Activated T-cell treated with anti-CD3 and anti-CD28 coated beads, Interleukin-2, amount 50 U/mL, for 48 hours (primary cell): Measurements from ENCODE around the gene TNS3.
"Not testable (repeated sequence)": the region's sequence is repeated elsewhere in the genome, so short reads cannot be mapped to it uniquely, and the experiment has no call there.

ENCODE experiments used
- DNase-seq, 2 experiments: peaks; one replicate each; pipeline ENCODE4 v3.0.0-alpha.2; 2020

TNS3 gene

DNA sequence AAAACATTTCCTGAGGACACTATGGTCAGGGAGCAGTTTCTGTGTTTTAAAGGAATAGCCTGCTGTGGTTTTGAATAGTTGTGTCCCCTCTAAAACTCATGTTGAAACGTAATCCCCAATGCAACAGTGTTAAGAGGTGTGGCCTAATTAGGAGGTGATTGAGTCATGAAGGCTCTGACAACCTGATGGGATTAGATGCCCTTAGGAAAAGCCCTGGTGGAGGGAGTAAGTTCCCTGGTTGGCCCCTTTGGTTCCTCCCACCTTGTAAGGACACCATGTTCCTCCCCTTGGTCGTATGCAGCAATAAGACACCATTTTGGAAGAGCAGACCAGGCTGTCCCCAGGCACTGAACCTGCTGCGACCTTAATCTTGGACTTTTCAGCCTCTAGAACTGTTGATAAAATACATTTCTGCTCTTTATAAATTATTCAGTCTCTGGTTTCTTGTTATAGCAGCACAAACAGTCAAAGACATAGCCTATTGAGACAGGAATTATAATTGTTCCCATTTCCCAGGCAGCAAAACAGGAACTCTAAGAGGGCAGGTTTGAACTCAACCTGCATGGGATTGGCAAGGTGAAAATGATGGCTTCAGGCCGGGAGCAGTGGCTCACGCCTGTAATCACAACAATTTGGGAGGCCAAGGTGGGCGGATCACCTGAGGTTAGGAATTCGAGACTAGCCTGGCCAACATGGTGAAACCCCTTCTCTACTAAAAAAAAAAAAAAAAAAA, 20.5 kb upstream of the TNS3 start:
- DNase-seq: no peak

DNA sequence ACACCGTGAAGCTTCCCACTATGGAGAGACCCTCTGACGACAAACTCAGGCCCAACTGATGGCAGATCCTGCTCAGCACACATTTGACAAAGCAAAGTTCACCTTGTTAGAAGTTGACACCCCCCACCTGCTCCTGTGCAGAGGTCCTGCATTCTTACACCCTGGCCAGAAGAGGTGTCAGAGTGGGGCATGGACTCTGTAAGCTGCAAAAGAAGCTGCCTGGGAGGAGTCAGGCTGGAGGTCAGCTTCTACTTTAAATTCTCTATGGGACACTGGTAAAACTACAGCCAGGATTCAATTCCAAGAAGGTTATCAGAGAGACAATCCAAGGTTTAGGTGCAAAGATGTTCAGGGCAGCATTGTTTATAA, 20.0 kb upstream of the TNS3 start:
- no peak for DNase-seq

- no peak for DNase-seq
Observed at GRCh38 chr7:47601119-47601880, 19.4 kb upstream of the TNS3 start.

DNA sequence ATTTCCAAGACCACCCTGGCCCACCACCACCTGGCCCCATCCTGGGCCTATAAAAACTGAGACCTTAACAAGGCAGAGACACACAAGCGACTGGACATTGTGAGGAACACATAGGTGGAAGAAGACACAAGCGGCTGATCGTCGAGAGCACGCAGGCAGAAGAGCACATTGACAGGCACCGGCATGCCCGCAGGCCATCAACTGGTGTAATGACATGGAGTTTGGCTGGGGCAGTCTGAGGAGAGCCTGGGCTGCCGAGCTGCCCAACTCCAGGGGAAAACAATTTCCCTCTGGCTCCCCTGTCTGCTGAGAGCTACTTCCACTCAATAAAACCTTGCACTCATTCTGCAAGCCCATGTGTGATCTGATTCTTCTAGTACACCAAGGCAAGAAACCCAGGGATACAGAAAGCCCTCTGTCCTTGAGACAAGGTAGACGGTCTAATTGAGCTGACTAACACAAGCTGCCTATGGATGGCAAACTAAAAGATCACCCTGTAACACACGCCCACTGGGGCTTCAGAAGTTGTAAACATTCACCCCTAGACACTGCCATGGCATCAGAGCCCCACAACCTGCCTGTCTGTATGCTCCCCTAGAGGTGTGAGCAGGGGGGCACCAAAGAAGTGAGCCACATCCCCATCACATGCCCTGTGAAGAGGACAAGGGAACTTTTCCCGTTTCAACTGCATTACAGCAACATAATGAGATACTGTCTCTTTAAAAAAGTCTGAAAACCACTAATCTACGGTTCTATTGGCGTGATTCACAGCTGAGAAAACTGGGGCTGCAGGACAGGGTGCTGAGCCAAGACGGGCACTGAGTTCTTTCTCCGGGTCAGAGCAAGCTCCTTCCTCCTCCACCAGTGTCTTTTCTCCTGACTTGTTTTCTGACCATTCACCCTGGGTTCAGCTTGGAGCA, 18.5 kb upstream of the TNS3 start:
- no peak for DNase-seq

DNA sequence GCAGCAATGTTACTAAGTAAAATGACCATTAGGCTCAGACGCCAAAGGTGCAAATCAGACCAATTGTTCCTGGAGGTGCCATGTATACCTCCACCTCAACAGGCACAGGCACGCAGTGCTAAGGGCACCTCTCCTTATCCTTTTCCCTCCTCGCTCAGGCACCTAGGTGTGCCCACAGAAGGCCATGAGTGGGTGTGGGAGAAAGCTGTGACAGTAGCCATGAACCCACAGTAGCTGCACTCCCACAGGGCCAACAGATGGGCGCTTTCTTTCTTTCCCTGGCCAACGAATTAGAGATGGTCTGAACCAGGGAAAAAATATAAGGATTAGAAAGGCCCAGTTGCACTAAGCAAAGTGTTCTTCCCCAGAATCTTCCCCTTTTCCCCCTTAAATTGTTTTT, 15.5 kb upstream of the TNS3 start:
- no peak for DNase-seq

DNA sequence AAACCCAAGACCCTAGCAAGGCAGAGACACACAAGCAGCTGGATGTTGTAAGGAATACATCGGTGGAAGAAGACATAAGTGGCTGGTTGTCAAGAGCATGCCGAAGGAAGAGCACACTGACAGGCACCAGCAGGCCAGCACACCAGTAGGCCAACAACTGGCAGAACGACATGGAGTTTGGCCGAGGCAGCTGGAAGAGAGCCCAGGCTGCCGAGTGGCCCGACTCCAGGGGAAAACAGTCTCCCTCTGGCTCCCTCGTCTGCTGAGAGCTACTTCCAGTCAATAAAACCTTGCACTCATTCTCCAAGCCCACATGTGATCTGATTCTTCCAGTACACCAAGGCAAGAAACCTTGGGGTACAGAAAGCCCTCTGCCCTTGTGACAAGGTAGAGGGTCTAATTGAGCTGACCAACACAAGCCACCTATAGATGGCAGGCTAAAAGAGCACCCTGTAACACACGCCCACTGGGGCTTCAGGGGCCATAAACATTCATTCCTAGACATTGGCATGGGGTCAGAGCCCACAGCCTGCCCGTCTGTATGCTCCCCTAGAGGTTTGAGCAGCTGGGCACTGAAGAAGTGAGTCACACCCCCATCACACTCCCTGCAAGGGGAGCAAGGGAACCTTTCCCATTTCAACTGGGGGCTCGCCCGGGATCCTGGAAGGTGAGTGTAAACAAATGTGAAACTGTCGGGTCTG, 14.7 kb upstream of the TNS3 start:
- DNase-seq: no peak

- DNase-seq: no peak
Observed at GRCh38 chr7:47594406-47594805, 12.5 kb upstream of the TNS3 start.

- no peak for DNase-seq
Observed at GRCh38 chr7:47591655-47592572, 10.0 kb upstream of the TNS3 start.

GRCh38 chr7:47591089-47591654, 9.3 kb upstream of the TNS3 start:
- DNase-seq: no peak

GRCh38 chr7:47590215-47590614, 8.3 kb upstream of the TNS3 start:
- DNase-seq: not testable (repeated sequence)

DNA sequence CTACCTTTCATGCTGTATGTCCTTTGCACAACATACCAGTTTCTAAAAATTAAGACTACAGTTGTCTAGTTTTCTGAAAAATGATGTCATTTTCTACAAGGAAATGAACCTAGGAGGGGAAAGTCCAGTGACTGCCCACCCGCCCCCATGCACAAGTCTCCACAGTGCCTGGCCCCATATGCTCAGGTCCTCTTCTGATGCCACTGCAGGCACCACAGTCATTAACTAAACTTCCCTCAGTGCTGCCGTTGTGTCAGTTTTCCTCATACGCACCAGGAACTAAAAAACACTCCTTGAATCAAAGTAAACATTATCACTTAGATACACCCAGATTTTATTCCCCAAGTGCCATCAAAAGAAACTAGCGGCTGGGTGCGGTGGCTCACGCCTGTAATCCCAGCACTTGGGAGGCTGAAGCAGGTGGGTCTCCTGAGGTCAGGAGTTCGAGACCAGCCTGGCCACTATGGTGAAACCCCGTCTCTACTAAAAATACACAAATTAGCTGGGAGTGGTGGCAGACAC, 6.9 kb upstream of the TNS3 start:
- DNase-seq: no peak

DNA sequence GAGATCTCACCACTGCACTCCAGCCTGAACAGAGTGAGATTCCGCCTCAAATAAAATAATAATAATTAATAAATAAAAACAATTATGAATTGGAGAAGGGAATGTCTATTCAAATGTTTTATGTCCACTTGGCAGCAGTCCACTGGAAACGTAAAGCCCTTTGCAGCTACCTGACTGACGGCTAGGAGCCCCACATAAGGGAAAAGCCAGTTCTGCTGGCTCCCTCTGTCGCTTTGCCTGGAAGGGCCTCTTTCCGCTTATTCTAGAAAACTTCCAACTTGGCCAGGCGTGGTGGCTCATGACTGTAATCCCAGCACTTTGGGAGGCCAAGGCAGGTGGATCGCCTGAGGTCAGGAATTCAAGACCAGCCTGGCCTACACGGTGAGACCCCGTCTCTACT, 6.1 kb upstream of the TNS3 start:
- DNase-seq: no peak

GRCh38 chr7:47587351-47587750, 5.4 kb upstream of the TNS3 start:
- no peak for DNase-seq

DNA sequence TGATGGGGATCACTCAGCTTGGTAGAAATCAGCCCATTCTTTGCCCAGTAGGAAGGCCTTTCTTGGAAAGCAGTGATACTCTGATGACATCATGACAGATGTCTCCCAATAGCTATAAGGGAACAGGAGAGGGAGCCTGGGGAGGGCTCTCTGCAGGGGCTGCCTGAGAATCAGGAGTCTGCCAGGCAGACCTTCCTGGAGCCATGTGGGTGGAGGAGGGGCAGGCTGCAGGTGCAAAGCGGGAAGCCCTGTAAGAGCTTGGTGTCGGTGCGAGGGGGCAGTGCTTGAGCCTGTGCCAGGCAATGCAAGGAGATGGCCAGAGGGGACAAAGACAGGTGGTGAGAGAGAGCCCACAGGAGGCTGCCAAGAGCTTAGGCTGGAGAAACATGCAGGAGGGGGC, 5.0 kb upstream of the TNS3 start:
- no peak for DNase-seq

DNA sequence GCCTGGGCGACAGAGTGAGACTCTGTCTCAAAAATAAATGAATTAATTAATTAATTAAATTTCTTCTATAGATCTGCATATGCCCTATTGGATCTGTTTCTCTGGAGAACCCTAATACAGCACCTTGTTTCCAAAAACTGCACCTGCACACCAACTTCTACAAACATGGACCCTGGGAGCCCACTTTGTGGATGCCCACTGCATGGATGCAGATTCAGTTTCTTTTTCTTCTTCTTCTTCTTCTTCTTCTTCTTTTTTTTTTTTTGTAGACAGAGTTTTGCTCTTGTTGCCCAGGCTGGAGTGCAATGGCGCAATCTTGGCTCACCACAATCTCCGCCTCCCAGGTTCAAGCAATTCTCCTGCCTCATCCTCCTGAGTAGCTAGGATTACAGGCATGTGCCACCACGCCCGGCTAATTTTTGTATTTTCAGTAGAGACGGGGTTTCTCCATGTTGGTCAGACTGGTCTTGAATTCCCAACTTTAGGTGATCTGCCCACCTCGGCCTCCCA, 4.3 kb upstream of the TNS3 start:
- not testable (repeated sequence) for DNase-seq

DNA sequence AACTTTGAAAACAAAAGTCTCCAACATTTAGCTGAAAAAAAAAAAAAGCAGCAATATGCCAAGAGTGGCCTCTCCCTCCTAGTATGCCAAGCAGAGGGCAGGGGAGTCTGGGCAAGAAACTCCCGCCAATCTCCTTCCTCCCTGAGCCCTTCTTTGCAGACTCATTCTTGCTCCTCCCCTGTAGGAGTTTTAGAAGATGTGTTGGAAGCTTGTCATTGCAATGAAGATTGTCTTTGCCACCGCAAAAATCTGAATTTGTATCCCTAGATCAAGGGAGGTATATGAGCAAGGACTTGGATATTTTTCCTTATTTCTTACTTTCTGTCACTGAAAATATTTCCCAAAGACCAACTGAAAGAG, 2.6 kb upstream of the TNS3 start:
- DNase-seq: no peak

GRCh38 chr7:47583739-47584535, 2.0 kb upstream of the TNS3 start:
- DNase-seq: no peak

DNA sequence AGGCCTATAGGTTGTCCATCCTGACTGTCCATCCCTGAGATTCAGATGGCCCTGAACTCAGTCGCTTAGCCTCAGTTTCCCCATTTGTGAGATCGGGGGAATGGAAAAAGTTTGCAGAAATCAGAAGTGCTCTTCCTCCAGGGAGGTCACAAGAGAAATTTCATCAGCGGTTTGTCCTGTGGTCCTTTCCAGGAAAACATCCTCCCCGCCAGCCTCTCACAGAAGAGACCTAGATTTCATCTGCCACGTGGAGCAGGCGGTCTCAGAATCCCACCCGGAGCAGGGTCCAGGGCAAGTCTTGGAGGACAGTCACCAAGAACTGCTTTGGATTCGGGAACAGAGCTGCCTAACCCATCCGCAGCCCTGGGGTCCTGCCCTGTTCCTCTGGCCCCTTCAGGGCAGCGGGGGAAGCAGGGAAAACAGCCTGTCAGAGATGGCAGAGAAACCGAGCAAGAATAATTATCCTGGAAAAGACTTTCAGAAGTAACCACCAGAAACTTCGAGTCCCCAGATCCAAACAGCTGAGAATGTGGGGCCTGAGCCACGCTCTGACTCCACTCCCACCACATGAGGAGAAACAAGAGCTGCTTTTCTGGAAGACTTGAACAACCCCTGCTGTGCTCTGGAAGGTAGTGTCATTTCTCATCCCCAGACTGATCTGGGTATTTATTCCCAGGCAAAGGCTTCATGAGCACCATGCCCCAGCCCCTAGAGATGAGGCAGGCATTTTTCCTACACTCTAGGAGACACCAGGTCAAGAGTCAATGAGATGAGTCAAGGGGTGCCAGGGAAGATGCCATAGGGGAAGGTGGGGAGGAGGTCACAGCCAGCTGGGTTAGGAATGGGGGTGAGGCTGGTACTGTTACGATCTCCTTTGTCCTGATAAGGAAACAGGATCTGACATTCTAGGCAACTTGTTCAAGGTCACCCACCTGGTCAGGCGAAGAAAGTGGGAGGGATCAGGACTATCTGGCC, 1.1 kb upstream of the TNS3 start:
- no peak for DNase-seq

GRCh38 chr7:47581438-47581803, 490 bp downstream of the TNS3 start:
- DNase-seq: no peak
